Fibroblast of peridontal ligament (primary cell): ENCODE data around the gene DENND4A.
A peak's percentile ranks its signal among the peaks of the same experiment; 100 is the strongest.
"Not testable (repeated sequence)": the region's sequence is repeated elsewhere in the genome, so short reads cannot be mapped to it uniquely, and the experiment has no call there.

Experiments used
- DNase-seq: peaks from one replicate; pipeline ENCODE4 v3.0.0-alpha.2; 2010; ENCODE audit errors: extremely low read depth

Gene DENND4A

GRCh38 chr15:65818927-65819562, 27.0 kb upstream of the DENND4A start:
- DNase-seq = peak; percentile 32

GRCh38 chr15:65816441-65816840, 24.3 kb upstream of the DENND4A start:
- DNase-seq = no peak

- not testable (repeated sequence) for DNase-seq
These were observed 23.9 kb upstream of the DENND4A start for GRCh38 chr15:65816008-65816407.

GRCh38 chr15:65814271-65814670, 22.2 kb upstream of the DENND4A start:
- not testable (repeated sequence) for DNase-seq

GRCh38 chr15:65812916-65813315, 20.8 kb upstream of the DENND4A start:
- no peak for DNase-seq

GRCh38 chr15:65812467-65812866, 20.4 kb upstream of the DENND4A start:
- no peak for DNase-seq

- no peak for DNase-seq
These were observed 19.7 kb upstream of the DENND4A start for GRCh38 chr15:65811835-65812234.

- DNase-seq = not testable (repeated sequence)
These were observed 19.1 kb upstream of the DENND4A start for GRCh38 chr15:65811011-65811733.

GRCh38 chr15:65806397-65806796, 14.3 kb upstream of the DENND4A start:
- no peak for DNase-seq

GRCh38 chr15:65805019-65805745, 13.1 kb upstream of the DENND4A start:
- DNase-seq = no peak

GRCh38 chr15:65804252-65804931, 12.3 kb upstream of the DENND4A start:
- peak; percentile 90 for DNase-seq

- DNase-seq = no peak
These were observed 9.2 kb upstream of the DENND4A start for GRCh38 chr15:65801229-65801805.

- peak; percentile 71 for DNase-seq
These were observed 4.6 kb upstream of the DENND4A start for GRCh38 chr15:65796610-65797078.

GRCh38 chr15:65795663-65796216, 3.6 kb upstream of the DENND4A start:
- no peak for DNase-seq

- no peak for DNase-seq
These were observed 1.7 kb upstream of the DENND4A start for GRCh38 chr15:65793818-65794104.

- DNase-seq = no peak
These were observed 1.1 kb upstream of the DENND4A start for GRCh38 chr15:65792988-65793817.

GRCh38 chr15:65791335-65792137, 557 bp downstream of the DENND4A start:
- DNase-seq = no peak

GRCh38 chr15:65790694-65791334, 1.3 kb downstream of the DENND4A start:
- DNase-seq = peak; percentile 57

- no peak for DNase-seq
These were observed 2.2 kb downstream of the DENND4A start for GRCh38 chr15:65789759-65790425.
